NCI-H2081 (cell line): ENCODE measurements around the gene DKC1.

Experiments used
- DNase-seq, 2 experiments: peaks; one replicate each; lab custom pipeline; 2025; lab: John Stamatoyannopoulos, UW

DKC1 gene

DNA sequence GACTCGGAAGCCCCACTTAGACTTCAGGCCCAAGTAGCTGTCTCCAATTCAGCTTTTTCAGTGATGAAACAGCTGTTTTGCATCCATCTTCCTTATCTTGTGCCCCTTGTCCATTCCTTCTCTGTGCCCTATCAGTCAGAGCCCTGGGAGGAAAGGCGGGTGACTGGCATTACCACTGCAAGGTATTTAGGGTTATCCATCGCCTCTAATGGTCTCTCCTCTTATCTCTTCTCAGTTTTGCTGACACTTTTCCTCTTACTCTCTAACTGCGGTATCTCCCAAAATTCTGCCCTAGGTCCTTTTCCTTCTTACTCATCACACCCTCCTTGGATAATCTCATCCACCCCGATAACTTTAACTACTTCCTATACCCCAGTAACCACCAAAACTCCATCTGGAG, 25.5 kb upstream of the DKC1 start:
- no peak for DNase-seq

DNA sequence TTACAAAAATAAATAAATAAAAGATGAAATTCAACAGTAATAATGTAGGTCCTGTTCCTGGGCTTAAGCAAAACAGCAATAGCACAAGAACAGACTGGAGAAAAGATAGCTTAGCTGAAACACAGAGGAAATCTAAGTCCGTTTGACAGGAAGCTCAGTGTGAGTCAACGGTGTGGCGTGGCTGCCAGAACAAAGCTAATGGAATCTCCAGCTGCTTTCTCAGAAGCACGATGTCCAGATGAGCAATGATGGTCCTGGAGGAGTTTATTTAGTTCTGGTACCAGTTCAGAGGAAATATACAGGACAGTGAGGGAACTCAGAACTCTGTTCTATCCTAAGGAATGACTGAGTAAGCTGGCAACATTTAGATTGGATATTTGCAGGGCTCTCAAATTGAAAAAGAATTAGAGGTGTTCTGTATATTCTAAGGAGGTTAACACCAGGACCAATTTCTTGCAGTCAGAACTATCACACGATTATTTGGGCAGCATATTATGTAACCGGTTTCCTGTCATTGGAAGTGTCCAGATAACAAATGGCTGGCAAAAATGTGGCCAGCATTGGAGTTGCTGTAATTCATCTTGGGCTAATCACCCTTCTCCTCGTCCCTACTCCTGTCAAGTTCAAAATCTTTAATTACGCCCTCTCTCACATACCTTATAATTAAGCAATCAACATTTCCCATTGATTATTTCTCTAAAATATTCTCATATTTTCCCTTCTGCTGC, 24.5 kb upstream of the DKC1 start:
- no peak for DNase-seq

DNA sequence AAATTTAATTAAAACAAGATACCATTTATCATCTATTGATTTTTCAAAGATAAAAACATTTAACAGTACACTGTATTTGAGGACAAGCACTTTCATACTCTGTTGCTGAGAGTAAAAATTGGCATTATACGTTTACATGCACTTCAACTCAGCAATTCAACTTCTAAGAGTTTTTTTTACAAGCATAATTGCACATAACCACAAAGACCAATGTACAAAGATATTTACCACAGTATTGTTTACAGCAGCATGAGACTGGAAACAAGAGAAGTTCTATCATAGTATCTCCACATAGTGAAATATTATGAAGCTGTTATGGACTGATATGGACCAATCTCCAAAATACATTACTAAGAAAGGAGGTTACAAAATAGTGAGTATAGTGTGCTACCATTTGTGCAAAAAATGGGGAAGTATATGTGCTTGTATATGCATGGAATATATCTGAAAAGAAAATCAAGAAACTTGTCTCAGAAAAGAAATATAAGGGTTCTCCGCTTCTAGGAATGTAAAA, 22.7 kb upstream of the DKC1 start:
- DNase-seq = no peak

DNA sequence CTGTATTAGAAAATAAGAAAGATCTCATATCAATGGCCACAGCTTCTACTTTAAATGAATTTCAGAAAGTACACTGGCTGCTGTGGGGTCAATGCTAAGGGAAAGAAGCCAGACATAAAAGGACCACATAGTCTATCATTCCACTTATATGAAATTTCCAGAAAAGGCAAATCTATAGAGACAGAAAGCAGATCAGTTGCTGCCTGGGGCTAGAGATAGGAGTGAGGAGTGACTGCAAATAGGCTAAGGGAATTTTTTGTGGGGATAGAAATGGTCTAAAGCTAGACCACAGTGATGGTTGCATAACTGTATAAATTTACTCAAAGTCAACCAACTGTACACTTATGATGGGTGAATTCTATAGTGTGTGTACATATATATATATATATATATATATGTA, 20.1 kb upstream of the DKC1 start:
- DNase-seq = no peak

DNA sequence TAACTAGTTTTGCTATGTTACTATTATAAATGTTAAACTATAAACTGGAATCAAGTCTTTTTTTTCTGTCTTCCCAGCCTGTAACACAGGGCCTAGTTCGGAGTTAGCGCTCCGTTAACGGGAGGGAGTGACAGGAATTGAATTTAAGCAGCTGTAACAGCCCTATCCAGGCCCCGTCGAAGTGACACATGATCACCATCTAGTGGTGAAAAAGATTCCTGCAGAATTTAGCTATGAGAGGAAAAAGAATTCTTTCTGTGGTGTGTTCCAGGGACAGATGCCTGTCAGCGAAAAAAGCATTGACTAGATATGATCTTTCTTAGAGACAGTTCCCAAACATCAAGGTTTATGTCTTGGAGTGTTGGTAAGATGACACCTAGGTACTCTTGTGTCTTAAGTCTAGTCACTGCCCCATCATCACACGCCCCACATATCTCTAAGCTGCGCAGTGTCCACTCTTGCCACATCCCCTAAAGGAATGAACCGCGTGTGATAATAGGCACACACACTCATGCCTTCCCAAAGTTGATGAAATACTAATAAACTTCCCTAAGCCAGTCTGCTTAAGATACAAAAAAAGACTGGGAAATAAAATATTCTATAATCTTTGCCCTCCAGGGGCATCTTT, 13.8 kb upstream of the DKC1 start:
- DNase-seq = peak; percentile 49 to 60

DNA sequence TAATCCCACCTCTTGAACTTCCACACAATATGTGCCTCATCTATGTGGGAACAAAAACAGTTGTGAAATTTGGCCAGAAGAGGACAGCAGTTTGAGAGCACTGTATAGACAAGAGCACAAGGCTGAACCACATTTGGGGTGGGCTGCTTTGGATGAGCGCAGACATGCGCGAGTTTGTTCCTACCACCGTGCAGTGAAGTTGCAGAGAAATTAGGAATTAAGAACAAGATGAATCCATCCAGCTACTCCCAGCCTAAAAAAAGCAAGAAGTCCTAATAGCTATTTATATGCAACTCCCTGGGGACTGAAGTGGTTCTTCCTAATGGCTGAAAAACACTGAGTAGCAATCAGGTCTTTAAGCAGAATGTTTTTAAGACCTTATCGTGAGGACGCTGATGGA, 12.8 kb upstream of the DKC1 start:
- DNase-seq = no peak

DNA sequence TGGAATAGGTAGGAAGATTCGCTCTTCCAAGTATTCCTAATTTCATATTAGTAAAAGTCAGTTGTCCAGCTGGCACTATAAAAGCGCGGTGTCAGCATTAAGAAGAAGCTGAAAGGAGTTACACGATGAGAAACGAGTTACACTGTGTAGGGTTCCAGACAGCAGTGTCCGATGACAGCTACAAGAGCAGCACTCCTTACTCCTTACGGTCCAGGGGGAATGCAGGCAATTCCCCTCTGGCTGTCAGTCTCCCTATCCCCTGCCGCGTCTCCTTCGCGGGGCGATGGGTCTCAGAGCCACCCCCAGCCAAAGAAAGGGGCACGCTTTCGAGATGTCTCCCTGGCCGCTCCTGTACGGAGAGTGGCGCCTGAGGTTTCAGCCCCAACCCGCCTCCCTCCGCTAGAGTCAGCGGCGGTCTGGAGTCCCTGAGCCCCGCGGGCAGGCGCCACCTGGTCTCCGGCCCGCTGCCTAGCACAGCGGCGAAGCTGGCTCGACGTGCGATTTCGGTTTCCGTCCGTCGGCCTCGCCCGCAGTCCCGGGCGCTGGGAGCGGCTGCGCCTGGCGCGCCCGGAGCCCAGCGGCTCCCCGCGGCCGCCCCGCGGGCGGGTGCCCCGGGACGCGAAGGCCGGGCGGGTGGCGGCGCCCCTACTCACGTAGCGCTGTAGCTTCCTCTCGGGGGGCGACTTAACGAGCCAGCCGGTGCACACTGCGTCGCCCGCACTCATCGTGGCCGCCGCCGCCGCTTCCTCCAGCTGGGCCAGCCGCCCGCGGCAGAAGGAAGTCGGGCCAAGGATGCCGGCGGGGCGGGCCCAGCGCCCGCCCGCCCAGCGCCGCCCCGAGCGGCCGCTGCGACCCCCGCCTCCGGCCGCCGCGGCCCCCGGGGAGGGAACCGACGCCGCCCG, 12.1 kb upstream of the DKC1 start, which contains the start of gene GAB3:
Gene GAB3 (minus strand): TSS at position 777 of the 902 bp plus-strand sequence. CDS start 52 bp downstream, at position 725.
- no peak for DNase-seq

DNA sequence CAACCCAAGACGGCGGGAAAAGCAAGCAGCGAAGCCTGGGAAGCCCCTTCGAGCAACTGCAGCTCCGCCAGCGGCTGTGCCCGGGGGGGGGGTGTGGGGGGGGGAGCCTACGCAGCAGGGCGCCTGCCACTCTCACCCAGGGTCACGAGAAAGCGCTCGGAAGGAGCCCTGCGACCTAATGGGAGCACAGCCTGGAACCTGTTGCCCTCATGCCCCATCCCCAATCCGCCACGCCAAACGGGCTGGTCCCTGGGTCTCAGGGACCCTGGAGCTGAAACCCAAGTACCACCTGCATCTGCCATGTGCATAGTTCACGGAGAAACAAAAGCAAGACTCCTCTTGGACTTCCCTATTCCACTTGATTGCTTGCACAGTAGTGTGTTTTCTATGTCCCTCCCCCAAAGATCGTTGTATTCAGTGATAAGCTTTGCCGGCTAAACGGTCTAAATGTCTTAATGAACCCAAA, 11.4 kb upstream of the DKC1 start:
- no peak for DNase-seq

DNA sequence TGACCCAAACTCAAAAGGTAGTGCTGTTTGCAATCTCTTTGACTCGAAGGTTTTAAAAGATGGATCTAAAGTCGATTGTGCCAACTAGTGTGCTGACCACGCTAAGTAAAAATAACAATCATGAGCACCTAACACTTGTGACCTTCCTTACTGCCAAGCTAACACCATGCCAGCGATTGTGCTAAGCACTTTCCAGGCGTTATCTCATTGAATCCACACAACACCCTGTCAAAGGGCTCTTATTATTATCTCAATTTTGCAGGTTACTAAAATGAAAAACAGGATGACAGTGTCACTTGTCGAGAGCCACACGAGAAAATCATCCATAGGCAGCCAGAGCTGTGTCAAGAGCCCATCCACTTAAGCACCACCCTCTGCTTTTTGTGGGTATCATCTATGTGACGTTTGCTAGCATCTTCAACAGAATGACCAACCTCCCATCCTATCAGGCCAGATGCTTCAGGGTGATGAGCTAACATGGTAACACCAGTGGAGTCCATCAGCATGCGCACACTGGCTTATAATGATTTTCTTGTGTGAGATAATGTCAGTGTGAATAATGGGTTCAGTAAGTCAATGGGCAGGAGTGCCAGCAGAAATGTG, 10.9 kb upstream of the DKC1 start:
- no peak for DNase-seq

DNA sequence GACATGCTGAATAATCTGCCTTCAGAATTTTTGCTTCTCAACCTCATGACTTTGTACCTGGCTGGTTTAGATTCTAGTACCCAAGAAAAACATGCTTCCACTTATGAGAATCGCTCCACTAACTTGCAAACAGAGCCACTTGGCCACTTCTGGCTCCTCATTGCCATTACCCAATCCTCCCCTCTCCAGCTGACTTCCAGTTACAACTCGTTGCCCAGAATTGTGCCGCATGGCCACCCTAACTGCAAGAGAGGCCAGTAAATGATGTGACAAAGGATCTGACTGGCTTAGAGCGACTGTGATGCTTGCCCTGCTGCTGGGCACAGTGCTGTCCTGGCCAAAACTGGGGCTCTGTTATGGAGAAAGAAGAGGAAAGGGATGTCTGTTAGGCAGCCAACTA, 4.0 kb upstream of the DKC1 start:
- DNase-seq = no peak

DNA sequence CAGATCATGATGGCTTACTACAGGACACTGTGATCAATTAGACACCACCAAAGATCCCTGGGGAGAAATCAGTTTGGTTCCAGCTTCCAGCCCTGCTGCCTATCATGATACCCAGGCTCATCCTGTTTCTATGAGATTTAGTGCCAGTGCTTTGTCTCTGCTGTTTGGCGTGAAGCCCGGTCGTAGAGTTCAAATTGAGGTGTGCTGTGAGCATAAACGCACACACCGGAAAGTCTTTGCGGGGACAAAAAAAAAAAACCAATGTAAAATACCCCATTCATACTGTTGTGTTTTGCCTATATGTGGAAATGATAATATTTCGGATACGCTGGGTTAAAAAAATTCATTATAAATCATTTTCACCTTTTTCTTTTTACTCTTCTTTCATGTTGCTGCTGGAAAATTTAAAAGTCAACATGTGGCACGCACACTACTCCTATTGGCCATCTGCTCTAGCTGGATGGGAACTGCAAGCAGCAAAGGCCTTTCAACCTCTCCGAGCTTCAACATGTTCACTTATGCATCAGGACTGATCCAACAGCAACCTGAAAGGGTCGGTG, 607 bp upstream of the DKC1 start:
- DNase-seq = peak; percentile 35 to 59

DNA sequence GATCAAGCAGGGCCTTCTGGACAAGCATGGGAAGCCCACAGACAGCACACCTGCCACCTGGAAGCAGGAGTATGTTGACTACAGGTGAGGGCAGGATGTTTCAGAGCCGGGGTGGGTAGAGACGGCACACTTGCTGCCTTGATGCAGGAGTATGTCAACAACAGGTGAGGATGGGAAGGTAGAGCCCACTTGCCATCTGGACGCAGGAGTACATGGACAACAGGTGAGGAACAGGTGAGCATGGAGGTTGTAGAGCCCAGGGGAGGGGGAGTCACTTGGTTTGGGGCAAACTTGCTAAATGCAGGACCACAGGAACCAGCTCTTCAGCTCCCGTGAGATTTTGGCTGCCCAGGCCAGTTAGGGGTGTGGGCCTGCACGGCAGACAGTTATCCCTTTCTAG, 12.0 kb downstream of the DKC1 start:
- DNase-seq = no peak

DNA sequence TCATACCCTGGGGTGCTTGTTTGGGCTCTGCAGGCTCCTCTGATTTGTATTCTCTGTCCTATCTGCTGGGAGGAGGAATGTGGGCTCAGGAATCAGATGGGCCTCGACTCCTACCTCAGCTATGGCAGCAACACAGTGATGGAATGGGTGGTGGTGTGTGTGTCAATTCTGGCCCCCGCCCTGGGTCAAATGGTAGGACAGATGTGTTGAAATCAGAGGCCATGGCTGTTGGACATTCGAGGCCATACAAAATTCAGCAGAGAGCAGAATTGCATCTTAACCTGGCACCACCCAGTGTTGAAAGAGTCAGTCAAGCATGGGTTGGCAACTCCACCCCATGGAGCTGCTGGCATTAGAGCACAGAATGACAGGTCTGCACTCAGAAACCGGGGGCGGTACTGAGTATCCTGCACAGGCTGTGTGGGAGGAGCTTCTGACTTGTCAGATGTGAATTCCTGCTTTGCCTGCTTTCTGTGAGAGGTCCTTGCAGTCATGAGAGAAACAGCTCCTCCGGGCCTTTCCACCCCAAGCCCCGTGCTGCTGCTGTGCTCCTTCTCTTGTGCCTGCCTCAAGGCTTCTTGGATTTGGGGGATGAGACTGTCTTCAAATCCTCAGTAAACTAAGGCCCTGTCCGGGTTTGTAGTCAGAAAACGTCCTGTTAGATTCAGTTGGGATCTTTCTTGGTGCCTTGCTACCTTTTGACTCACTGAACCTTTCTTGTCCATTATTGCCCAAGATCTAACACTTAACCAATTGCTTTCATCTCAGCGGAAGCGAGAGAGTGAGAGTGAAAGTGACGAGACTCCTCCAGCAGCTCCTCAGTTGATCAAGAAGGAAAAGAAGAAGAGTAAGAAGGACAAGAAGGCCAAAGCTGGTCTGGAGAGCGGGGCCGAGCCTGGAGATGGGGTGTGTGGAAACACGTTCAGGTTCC, 13.0 kb downstream of the DKC1 start:
- no peak for DNase-seq

DNA sequence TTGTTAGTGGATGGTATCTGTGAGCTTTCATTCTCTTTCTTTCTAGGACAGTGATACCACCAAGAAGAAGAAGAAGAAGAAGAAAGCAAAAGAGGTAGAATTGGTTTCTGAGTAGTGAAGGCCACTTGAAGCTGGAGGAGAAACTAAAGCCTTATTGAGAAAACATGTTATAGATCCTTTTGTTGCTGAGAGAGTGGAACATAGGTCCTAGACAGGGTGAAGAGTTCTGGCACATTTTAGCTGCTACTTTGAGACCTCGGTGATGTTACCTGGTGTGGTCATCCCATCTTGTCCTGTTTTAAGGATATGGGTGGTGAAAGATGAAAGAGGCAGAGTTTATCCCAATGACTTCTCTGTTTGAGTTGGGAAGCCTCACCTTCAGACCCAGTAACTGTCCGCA, 14.1 kb downstream of the DKC1 start:
- DNase-seq = no peak

DNA sequence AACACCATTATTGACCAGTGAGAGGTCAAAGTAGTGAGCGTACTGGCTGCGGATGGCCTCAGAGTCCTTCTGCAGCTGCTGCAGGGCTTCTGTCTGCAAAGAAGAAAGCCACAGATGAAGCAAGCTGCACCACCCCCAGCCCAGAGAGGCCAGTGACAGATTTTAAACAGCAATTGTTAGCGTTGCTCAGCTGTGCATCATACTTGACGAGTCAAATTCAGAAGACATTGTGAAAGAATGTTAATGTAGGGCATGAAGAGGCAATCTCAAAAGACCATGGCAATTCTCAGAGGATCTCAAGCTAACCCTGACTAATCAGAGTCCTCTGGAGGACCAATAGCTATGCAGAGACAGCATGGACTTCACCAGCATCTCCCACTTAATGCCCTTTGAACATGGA, 16.6 kb downstream of the DKC1 start:
- no peak for DNase-seq

DNA sequence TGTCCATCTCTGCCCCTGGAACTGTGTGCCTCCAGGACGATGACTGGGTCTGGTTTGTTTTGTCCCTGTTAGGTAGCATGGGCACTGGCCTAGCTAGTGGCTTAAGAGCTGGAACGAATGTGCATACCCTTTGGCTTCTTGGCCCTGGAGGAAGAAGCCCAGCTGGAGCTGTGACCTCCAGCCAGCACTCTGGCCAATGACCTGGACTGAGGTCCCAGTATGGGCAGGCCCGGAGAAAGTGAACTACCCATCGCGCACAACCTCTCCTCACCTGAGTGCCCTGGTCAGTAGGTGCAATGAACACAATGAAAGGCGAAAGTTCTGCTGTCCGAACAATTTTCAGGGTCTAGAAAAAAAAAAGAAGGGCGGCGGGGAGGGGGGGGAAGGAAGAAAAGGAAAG, 18.3 kb downstream of the DKC1 start:
- no peak for DNase-seq

DNA sequence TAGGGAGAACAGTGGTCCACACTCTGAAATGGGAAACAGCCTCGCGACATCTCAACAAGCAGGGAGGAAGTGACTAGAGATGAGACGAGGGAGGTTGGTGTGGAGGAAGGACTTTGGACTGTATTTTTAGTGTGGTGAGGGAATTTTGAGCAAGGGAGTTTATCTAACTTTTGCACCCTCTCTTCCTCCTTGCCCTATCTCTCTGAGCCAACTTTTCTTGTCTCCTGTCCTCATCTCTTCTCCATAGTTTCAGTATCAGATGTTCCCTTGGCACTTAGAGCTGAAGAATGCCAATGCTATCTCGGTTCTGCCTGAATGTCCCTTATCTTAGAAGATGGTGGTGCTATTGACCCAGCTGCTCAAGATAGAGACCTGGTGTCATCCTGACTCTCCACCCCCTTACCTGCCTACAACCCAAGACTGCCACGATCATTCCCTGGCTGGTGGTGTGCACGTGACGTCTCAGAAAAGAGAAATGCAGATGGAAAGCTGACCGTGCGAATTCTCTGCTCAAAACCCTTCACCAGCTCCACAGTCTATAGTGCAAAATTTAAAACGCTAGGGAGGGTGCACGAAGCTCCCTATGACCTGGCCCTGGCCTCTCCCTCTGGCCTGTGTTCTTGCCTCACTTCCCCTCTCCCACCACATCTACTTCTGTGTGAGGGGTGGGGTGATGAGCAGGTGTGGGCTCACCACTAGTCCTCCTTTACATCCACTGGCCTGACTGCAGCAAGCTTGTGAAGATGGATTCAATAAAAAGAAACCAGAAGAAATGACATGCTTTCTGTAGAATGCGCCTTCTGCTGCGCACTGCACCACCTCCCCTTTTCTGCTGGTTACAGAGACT, 21.7 kb downstream of the DKC1 start:
- no peak for DNase-seq

DNA sequence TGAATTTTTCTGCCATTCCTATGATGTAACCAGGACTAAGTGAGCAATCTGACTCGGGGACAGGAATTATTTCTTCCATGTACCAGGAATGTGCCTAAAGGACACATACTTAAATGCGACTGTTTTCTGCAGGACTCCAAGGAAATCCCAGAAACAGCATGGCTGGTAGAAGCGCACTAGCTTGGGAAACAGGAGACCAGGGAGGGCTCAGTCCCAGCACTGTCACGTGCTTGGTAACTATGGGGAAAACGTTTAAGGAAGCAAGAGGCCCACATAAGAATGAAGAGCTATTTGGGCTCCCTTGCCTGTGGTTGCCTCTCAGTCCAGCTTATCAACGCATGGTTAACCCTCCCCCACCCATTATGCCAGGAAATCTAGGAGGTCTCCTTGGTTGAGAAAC, 23.1 kb downstream of the DKC1 start:
- no peak for DNase-seq

DNA sequence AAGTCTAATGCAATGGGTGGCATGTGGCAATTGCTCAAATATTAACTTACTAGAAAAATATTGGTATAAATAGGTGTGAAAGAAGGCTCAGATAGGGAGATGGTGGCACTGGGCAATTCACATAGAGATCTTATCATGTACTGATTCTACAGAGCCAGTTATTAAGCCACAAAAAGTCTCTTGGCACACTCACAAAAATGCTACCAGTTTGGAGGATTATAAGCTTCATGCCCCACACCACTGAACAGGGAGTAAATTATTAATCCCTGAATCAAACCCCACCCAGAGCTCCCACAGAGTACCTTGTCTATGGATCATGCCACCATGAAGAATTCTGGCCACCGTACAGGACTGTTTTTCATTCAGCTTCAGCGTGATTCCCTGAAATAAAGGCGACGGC, 28.8 kb downstream of the DKC1 start:
- no peak for DNase-seq

DNA sequence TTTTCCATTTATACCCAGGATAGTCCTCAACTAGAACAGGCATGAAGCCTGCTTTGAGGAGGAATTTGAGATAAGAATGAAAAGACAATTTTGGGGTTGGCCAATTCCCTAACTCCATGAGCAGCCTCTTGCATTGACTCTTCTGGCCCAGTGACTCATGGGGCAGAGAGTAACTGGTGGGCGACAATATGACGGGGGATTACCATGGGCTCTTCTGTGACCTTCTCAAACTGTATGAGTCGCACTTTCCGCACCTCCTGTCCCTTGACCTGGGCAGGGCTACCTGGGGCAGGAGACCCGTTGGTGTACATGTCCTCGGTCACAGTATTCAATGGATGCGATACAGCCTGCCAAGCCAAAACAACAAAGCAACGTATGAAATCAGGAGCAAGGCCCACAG, 29.3 kb downstream of the DKC1 start:
- no peak for DNase-seq
